ENCODE results near the gene TMEM44.
"Not testable (repeated sequence)": the region's sequence is repeated elsewhere in the genome, so short reads cannot be mapped to it uniquely, and the experiment has no call there.

The TMEM44 gene

DNA sequence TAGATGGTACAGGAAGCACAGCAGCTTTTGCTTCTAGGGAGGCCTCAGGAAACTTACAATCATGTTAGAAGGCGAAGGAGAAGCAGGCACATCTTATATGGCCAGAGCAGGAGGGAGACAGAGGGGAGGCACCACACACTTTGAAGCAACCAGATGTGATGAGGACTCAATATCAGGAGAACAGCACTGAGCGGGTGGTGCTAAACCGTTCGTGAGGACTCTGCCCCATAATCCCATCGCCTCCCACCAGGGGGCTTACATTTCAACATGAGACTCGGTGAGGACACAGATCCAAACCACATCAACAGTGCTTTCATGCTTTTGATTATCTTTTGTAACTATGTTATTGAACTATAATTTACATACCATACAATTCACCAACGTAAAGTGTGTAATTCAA, 7.6 kb upstream of the TMEM44 start:
- peak; percentile 26 for DNase-seq

DNA sequence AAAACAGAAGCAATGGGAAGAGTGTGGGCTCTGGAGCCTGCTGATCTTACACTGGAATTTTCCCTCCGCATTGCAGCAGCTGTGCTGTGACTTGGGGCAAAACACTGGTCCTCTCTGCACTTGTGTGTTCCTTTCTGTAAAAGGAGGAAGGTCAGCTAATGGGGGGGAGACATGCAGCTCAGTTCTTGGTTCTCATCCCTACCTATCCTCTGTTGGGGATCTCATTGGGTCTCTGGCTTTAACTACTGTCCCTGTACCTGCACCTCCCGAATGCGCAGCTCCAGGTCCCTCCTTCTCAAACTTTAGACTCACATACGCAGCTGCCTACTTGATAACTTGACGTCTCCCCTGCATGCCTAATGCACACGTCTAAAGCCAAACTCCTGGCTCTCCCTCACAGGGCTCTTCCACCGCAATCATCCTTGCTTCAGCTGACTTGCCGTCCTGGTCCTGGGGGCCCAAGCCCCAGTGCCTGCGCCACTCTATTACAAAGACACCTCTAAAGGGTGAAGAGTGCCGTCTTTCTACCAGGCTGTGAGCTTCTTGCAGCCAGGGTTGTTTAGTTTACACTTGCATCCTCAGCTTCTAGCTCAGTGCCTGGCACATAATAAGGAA, 5.9 kb upstream of the TMEM44 start:
- no peak for DNase-seq

DNA sequence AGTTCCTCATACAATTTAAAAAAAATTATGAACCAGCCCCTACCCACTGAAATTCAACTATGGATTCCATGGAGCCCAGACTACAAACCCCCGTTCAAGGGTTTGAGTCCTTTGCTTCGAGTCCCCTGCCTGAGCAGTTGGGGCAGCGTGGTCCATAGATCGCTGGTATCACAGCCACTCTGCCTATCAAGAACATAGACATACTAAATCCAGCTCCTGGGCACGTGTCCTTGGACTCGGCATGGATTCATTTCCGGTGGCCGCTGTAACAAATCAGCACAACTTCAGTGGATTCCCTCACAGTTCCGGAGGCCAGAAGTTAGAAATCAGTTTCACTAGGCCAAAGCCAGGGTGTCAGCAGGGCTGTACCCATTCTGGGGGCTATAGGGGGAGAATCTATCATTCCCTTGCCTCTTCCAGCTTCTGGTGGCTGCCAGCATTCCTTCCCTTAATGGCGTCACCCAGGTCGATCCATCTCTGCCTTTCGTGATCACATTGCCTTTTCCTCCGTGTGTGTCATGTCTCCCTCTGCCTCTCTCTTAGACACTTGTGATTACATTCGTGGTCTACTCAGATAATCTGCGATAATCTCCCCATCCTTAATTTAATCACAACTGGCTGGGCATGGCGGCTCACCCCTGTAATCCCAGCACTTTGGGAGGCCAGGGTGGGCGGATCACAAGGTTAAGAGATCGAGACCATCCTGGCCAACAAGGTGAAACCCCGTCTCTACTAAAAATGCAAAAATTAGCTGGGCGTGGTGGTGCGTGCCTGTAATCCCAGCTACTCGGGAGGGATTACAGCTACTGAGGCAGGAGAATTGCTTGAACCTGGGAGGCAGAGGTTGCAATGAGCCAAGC, 4.6 kb upstream of the TMEM44 start:
- DNase-seq = no peak

DNA sequence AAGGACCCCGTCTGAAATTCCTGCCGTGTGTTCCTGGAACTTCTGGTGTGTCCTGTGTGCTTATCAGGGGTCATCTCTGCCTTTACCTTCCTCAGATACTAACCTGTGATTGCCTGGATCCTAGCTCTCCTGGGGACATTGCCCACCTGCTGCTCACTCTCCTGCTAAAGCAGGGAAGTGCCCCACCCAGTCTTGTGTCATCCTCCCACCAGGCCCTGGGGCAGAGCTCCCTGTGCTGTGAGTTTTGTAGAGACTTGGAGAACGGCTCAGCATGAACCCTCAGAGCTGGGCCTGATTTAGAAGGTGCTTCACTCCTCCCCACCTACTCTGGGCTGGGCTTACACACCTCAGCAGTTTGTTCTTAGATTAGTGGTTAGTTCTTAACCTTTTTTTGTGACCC, 3.8 kb upstream of the TMEM44 start:
- DNase-seq = no peak

DNA sequence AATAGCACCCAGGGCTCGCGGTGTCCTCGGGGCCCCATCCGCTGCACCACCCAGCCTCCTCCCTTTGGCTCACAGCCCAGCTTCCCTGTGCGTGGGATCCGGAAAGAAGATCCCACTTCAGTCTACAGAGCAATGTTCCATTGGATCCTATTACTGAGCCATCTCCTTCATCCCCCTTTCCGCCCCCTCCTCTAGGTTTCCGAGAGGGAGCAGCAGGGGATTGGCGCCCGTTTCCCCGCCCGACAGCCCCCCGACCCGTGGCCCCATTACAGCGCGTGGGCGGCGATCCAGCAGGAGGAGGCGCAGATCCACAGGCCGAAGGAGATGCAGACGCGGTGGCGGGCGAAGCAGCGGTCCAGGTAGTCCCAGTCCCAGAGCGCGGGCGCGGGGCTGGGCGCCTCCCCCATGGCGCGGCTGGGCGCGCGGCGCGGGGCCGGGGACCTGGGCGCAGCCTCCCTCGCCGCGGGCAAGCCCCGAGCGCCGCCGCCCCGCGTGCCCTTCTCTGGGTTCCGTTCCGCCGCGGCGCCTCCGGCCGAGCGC, 340 bp downstream of the TMEM44 start:
- no peak for DNase-seq

DNA sequence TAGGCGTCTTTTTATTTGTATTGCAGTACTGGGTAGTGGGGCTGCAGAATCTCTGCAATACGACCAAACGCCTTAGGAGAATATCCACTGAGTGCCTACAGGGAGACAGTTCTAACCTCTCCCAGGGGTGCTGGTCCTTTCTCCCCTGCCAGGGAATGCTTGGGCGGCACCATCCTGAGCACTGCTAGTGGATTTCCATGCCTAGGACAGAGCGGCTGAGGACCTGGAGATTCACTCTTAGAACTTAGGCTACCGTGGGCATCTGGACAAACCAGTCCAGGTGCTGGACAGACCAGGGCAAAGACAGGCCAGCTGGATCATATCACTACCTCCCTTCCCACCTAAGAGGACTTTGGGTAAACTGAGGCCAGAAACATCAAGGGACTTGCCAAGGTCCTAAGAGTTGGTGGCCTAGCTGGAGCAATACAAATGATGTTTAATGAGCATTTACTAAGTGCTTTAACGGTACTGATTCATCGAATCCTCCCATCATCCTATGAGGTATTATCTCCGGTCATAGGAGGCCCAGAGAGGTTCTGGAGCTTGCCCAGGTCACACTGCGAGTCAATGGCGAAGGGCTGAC, 902 bp downstream of the TMEM44 start:
- no peak for DNase-seq

DNA sequence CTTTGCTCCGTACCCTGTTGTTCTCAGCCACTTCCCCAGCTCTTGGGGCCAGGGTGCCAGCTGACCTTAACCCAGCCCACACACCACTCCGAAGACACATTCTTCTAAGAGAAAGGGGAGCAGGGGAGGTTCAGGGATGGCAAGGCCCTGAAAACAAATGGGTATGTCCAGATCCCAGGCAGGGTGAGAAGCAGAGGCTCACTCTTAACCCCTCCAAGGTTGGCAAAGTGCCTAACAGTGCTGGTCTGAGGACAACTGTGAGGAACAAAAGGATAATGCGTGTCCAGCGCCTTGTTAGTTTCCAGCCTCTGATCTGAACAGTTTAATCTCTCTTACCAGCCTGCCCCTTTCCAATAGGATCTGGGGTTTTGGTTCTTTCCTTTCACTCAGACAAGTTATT, 1.5 kb downstream of the TMEM44 start:
- DNase-seq = no peak

DNA sequence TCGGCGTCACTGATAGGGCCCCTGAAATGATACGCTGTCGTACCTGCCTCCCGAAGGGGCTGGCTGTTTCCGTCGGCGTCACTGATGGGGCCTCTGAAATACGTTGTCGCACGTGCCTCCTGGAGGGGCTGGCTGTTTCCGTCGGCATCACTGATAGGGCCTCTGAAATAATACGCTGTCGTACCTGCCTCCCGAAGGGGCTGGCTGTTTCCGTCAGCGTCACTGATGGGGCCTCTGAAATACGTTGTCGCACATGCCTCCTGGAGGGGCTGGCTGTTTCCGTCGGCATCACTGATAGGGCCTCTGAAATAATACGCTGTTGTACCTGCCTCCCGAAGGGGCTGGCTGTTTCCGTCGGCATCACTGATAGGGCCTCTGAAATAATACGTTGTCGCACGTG, 2.5 kb downstream of the TMEM44 start:
- not testable (repeated sequence) for DNase-seq

DNA sequence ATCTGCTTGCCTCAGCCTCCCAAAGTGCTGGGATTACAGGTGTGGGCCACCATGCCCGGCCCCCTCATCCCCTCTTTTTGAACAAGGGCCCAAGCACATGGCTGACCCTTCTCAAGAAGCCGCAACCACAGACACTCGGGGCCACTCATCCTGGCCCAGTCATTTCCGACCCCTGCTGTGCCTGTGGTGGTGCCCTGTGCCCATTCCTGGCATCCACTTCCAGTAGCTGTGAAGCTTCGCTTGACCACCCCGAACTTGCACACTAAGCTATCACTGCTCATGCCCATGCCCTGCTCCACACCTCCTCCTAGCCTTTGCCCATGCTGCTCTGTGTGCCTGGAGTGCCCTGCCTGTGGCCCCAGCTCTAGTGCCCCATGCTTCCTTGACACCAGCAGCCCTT, 8.3 kb downstream of the TMEM44 start:
- no peak for DNase-seq

DNA sequence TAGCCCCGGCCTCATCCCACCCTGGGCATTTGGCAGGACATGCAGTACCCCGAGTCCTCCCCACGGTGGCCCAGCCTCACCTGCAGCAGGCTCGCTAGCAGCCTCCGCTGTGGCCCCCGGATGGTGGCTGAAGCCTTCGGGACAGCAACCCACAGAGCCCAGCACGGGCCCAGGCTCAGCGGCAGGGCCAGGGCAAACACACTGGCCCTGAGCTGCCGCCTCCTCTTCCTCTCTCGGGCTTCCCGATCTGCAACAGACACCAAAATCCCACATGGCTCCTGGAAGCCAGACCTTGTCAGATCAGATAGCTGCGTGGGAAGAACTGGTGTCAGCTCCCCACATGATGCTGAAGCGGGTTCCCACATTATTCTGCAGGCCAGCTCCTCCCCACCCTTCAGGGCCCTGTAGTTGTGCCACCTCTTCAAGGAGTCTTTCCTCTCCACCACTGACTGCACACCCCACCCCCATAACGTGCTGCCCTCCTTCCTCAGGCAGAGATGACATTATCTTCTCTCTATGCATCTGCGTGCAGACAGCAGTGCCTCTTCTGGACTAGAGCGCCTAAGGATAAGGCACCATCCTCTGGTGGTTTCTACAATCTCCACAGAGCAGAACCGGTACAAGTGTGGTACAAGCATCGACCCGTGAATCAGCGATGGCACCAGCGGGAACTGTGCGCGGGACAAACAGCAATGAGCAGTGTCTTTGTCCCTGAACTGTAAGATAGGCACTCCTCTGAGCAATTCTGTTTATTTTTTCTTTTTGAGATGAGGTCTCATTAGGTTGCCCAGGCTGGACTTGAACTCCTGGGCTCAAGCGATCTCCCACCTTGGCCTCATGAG, 9.5 kb downstream of the TMEM44 start:
- no peak for DNase-seq

DNA sequence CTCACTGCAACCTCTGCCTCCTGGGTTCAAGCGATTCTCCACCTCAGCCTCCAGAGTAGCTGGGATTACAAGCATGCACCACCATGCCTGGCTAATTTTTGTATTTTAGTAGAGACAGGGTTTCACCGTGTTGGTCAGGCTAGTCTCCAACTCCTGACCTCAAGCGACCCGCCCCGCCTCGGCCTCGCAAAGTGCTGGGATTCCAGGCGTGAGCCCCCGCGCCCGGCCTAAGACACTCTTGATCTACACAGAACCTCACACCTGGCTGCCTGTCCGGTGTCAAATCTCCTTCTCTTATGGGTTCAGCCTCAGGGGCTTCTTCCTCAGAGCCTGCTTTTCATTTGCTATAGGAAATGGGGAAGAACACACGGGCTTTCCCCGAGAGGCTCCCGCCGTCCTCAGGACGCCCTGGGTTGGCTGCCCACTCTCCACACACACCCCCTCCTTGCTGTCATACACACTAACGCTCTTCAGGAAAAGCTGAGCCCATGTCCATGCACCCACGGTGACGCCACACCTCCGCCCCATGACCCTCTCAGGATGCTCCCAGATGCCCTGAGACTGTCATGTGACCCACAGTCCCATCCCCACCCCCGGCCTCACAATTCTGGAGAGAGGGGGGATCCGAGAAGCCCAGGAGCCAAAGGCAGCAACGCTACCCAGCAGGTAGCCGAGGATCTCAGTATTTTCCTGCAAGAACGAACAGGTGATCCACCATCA, 10.4 kb downstream of the TMEM44 start:
- no peak for DNase-seq

DNA sequence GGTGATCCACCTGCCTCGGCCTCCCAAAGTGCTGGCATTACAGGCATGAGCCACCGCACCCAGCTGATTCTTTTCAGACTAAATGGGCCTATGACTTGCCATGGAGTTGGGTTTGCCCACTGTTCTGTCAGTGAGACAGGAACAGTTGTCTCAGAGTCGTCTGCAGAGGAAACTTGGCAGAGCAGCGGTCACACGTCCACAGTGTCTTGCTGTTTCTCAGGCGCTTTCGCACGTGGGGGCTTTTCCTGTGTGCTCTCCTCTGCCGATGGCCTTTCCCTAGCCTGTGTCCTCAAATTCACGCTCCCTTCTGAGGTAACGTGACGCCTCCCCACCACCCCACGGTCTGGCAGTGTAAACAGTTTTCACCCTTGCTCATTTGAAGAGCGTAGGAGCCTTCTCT, 11.3 kb downstream of the TMEM44 start:
- DNase-seq = no peak

DNA sequence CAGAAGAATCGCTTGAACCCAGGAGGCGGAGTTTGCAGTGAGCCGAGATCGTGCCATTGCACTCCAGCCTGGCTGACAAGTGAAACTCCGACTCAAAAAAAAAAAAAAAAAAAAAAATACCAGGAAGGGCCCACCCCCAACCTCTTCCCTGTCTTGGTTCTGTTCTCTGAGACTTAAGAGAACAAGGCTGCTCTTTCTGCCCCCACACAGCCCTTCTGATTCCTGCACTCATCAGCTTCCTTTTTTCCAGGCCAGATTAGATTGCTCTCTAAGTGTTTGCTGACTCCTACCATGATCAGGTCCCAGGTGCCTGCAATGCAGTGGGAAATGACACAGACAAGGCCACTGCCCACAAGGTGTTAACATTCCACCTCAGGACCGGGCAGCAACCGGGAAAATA, 13.0 kb downstream of the TMEM44 start:
- no peak for DNase-seq

DNA sequence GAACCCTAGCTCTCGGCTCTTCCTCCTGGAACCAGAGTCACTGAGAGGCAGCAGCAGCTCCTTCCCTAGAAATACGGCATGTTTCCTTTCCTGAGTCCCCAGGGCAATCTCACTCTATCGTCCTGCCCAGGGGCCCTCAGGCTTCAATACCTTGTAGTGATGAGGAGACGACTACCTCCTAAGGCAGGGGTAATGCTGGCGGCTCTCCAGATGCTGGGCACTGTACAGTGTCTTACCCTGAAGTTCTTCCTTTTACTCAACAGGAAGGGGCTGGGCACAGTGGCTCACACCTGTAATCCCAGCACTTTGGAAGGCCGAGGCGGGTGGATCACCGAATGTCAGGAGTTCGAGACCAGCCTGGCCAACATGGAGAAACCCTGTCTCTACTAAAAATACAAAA, 13.5 kb downstream of the TMEM44 start:
- DNase-seq = no peak

DNA sequence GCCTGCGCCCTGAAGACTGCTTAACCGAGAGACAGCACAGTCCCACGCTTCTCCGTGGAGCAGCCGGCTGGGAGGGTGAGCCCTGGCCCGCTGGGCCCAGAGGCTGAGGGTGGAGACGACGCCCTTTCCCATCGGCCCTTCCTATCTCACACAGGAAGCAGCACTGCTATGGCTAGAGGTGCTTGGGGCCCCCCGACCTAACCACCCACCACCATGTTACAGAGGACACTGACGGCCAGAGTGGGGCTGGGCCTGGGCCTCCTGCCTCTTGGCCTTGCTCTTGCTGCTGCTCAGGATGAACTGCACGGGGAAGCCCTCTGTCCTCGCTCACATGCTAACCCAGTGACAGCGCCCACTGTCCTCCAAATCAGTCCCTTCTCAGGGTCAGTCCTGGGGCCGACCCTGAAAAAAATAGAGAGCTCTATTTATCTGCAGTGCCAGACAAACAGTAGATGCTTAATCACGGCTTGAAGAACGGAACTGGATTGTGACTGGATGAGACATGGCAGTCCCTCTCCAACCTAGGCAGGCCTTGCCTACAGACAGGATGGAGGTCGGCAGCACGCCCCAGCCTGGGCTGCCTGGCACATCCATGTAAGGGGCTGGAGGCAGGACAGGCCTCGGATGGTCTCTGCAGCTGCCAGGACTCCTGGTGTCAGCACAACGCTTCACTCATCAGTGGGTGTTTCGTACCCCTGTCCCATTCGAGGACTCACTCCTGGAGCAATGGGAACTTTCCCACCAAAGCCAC, 14.2 kb downstream of the TMEM44 start:
- DNase-seq = no peak

DNA sequence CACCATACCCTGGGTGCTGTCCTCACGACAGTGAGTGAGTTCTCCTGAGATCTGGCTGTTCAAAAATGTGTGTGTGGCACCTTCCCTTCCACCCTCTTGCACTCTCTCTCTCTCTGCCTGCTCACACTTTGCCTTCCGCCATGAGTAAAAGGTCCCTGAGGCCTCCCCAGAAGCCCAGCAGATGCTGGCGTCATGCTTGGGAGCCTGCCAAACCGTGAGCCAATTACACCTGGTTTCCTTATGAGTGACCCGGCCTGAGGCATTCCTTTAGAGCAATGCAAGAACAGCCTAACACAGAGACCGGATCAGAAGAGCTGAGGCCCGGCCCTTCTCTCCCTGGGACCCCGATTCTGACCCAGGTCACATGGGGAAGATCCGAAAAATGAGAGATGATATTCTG, 15.4 kb downstream of the TMEM44 start:
- DNase-seq = no peak

DNA sequence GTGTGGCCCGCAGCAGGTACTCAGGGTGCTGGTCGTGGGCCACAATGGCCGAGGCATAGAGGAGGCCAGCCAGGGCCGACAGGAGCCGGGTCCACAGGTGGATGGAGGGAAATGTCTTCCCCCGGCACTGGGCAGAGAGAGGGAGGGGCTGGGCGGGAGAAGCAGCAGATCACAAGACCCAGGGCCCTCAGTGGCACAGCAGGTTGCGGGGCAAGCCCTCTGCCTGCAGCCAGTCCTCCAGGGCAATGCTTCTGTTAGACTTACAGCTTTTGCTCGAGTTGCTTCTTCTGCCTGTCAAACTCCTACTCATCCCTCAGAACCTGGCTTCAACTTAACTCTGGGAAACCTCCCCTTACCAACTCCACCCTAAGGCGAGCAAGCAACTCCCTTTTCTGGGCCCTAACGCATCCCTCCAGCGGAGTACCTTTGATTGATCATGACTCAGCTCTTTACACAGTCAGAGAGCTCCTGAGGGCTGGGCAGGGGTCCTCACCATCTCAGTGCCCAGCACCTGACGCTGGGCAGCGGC, 16.0 kb downstream of the TMEM44 start:
- no peak for DNase-seq

DNA sequence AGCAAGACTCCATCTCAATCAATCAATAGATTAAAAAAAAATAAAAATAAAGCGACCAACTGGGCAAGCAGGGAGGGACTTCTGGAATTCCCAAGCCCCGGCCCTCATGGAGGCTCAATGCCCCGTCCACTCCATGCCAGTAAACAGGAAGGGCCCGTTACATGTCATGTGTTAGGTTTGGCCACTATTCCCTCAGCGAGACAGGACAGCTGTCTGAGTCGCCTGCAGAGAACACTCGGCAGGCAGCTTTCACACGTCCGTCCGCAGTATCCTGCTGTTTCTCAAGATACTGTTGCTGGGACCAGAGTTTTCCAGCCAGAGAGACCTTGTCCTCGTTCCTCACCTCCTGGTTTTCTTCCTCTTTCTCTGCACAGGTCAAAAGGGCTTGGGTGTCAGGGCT, 18.0 kb downstream of the TMEM44 start:
- DNase-seq = no peak

DNA sequence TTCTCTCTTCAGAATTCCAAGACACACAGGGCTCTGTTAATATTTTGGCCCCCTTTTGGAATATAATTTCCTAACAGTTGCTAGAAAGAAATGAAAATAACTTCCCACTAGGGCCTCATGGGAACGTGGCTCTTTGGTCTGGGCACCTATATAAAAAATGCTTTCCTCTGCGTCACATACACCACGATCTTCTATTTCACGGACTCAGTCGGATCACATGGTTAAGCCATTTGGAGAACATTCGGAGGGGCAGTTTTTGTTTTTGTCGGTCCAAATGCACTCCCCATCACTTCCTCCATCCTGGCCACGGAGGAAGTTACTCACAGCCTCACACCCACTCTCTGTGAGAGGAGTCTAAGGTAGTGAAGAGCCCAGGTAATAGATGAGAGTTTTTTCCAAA, 21.0 kb downstream of the TMEM44 start:
- DNase-seq = no peak

DNA sequence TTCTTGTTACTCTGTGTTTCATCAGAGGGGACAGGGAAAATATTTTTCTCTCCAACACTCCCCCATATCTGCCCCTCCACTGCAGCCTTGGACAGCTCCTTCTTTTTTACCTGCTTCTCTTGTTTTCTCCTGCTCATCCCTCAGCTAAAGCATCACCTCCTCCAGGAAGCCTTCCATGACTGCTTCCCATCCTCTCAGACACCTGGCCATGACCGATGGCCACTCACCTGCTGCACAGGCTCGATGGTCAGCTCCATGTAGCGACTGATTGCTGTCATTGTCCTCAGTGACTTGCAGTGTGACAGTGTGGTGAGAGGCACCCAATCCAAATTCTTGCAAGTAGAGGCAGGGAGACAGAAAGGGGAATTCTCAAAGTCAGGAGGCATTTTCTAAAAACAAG, 22.5 kb downstream of the TMEM44 start:
- DNase-seq = no peak

DNA sequence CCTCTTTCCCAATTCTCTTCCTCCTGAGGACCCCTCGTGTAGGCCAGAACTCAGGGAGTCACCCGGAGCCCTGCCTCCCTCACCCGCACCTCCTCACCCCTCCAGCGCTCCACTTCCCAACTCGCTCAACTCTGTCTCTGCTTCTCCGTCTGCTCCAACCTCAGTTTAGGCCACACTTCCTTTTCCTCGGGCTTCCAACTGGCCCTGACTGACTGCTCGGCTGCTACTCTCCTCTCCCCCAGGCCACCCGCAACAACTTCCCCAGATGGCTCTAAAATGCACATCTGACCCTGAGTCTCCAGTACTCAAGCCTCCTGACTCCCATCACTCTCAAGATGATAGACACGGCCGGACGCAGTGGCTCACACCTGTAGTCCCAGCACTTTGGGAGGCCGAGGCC, 23.6 kb downstream of the TMEM44 start:
- no peak for DNase-seq
